Skeletal muscle satellite cell (primary cell): ENCODE measurements around the gene CLASP1.

Experiments
- H3K27me3 ChIP-seq: 2 replicates; pipeline ENCODE4 v1.7.0; 2013; ENCODE audit warnings: low read length; ENCODE audit not compliant: control insufficient read depth, insufficient read depth
- H3K36me3 ChIP-seq: 2 replicates; pipeline ENCODE4 v1.7.0; 2013; ENCODE audit warnings: mild to moderate bottlenecking, control low read depth, low read length; ENCODE audit not compliant: insufficient read depth
- H3K4me1 ChIP-seq: 2 replicates; pipeline ENCODE4 v1.7.0; 2013; ENCODE audit warnings: low read length; ENCODE audit not compliant: control insufficient read depth, insufficient read depth
- H3K4me2 ChIP-seq: 2 replicates; pipeline ENCODE4 v1.7.0; 2013; ENCODE audit warnings: mild to moderate bottlenecking, low read length
- H3K4me3 ChIP-seq: 2 replicates; pipeline ENCODE4 v1.7.0; 2013; ENCODE audit warnings: low read length
- H3K9ac ChIP-seq: 2 replicates; pipeline ENCODE4 v1.7.0; 2013; ENCODE audit warnings: mild to moderate bottlenecking, low read depth, low read length, moderate library complexity
- H3K9me3 ChIP-seq: replicated peaks from 2 replicates; pipeline ENCODE4 v1.7.0; 2013; ENCODE audit warnings: mild to moderate bottlenecking, control low read depth, low read length

CLASP1 gene

DNA sequence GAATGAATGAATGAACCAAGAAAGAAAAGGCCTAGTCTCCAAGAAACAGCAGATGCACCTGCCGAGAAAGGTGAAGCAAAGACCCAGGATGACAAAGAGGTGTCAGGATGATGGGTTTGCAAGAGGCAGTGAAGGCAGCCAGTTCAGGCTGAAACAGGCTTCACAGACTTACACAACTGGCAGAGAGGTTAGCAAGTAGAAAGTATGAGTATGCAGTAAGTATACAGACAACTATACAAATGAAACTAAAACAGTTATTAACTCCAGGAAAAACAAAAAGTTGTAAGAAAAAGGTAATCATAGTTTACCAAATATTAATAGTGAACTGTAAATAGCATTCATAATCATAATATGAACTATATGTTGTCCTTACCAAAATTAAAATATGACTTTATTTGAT is 138.4 kb downstream of the CLASP1 start:
- Histone ChIP-seq H3K9ac (no peak overlapping the region), H3K9me3 (no peaks in the 10 kb centered on the region), H3K4me3 (no peak overlapping the region), H3K27me3 (no peaks in the 10 kb centered on the region), H3K36me3 (peaks cover 34% of the 10 kb centered on the region), H3K4me2 (no peak overlapping the region), H3K4me1 (peaks cover 12% of the 10 kb centered on the region)

DNA sequence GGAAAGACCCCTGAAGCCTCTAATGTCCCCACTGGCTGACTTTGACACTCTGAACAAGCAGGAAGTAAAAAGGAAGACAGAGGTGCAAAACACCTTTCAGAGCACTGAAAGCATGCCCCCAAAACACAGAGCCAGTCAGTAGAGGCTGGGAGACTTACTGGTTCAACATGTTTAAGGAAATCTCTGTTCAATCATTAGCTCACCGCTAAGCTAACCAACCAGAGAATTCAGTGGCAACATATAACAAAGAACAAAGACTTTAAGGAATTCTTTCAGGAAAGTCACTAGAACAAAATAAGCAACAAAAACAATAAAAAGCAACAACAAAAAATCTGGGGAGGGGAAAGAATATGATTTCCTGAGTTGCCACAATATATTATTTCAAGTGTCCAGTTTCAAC is 142.6 kb downstream of the CLASP1 start:
- Histone ChIP-seq H3K9ac (no peak overlapping the region), H3K9me3 (no peaks in the 10 kb centered on the region), H3K4me3 (no peak overlapping the region), H3K36me3 (peaks cover 2% of the 10 kb centered on the region), H3K4me1 (peaks cover 52% of the 10 kb centered on the region), H3K4me2 (no peak overlapping the region), H3K27me3 (no peaks in the 10 kb centered on the region)

DNA sequence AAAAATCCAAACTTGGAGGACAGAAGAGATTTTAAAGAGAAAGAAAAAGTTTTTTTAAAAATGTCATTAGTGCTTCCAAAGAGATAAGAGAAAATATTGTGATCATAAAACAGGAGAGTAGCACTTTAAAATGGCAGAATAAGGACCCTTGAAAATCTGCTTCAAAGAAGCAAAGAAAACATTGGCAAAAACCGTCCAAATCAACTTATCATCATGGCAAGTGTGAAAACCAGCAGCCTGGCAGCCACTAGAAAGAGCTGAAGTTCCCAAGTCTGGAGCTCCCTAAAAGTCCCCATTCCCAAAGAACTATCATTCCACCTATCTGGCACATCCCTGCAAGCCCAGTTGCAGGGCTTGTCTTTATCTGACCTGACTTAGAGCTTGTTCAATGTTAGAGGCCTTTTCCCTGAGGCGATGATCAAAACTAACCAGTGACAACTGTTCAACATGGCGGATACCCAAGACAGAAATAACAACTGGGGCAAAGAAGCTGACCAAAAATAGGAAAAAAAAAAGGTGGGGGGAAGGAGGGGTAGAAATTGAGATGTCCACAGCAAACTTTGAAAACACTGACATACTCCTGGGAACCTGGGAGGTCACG is 143.2 kb downstream of the CLASP1 start:
- H3K4me1 ChIP-seq, result peaks cover 57% of the 10 kb centered on the region
- no peak overlapping the region for H3K4me2 ChIP-seq
- no peak overlapping the region for H3K9ac ChIP-seq
- no peaks in the 10 kb centered on the region for H3K9me3 ChIP-seq
- H3K4me3 ChIP-seq, result no peak overlapping the region
- H3K27me3 ChIP-seq, result no peaks in the 10 kb centered on the region
- peaks cover 2% of the 10 kb centered on the region for H3K36me3 ChIP-seq

DNA sequence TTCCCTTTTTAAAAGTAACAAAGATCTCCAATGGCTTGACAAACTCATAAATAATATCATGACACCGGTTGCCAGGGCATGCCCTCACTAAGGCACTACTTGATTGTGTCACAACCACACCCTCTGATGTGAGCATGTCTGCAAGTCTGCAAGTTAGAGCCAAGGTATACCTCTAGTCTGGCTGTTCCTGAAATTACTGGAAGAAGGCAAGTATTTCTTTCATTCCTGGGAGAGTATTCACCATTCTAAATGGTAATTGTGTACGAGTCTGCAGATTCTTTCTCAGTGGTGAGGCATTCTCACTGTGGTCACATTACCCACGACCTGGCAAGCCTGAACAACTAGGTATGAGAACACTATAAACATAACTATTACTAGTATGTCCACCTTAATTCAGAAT is 144.3 kb downstream of the CLASP1 start:
- Histone ChIP-seq H3K4me2 (peak overlapping the region; percentile 50), H3K4me1 (peaks cover 68% of the 10 kb centered on the region), H3K4me3 (no peak overlapping the region), H3K36me3 (peaks cover 2% of the 10 kb centered on the region), H3K9me3 (no peaks in the 10 kb centered on the region), H3K9ac (peak overlapping the region; percentile 63), H3K27me3 (no peaks in the 10 kb centered on the region)

DNA sequence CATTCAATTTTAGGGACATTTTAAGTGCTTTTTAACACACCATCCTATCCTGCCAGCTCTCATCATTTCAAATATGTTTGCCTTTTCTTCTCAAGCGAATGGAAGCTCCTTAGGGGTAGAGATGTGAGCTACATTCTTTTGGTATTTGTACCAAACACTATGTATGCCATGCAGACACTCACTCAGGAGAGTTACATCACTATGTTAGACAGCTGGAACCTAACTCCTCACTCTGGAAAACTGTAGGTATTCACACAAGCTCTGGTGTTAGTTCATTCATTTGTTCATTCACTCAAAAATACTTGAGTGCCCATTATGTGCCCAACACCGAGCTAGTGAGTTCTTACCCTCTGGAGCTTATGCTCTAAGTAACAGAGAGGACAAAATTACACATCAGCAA is 144.9 kb downstream of the CLASP1 start:
- H3K4me2 ChIP-seq, result peak overlapping the region; percentile 50
- H3K36me3 ChIP-seq, result peaks cover 2% of the 10 kb centered on the region
- H3K9me3 ChIP-seq, result no peaks in the 10 kb centered on the region
- peak overlapping the region; percentile 13 for H3K4me3 ChIP-seq
- H3K9ac ChIP-seq, result peak overlapping the region; percentile 63
- peaks cover 70% of the 10 kb centered on the region for H3K4me1 ChIP-seq
- no peaks in the 10 kb centered on the region for H3K27me3 ChIP-seq

DNA sequence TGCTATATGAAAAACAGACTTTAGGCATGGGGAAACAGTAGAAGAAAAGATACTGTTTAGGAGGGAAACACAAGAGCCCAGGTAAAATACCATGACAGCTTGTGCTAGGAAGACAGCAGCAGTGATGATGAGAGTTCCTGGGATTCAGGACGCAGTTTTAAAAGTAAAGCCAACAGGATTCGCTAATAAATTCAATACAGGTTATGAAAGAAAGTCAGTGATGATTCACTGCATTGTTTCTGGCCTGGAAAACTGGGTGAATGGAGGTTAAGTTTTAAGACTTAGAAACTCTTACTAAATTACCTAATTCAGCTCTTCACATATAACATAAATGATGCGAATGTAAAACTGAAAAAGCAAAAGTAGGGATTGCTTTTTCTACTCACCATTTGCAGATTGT is 146.5 kb downstream of the CLASP1 start:
- Histone ChIP-seq H3K9me3 (no peaks in the 10 kb centered on the region), H3K36me3 (peaks cover 2% of the 10 kb centered on the region), H3K27me3 (no peaks in the 10 kb centered on the region), H3K4me1 (peaks cover 70% of the 10 kb centered on the region), H3K9ac (peak overlapping the region; percentile 84), H3K4me2 (peak overlapping the region; percentile 60), H3K4me3 (peak overlapping the region; percentile 35)

DNA sequence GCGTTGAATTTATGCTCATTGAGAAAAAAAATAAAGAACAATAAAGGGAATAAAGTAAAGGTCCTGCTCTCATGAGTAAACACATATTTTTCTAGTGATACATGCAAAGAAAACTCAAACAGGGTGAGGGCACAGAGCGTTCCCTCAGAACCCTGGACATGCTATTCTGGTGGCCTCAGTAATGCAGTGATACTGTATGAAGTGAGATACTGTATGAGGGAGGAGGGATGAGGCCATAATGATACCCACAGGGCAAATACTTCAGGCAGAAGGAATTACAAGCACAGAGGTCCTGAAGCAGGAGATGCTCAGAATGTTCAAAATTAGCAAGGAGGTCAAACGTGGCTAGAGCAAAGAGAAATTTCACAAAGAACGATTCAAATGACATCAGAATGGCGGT is 147.0 kb downstream of the CLASP1 start:
- Histone ChIP-seq H3K36me3 (peaks cover 2% of the 10 kb centered on the region), H3K4me2 (peak overlapping the region; percentile 60), H3K4me1 (peaks cover 69% of the 10 kb centered on the region), H3K9me3 (no peaks in the 10 kb centered on the region), H3K4me3 (peak overlapping the region; percentile 35), H3K9ac (peak overlapping the region; percentile 85), H3K27me3 (no peaks in the 10 kb centered on the region)

DNA sequence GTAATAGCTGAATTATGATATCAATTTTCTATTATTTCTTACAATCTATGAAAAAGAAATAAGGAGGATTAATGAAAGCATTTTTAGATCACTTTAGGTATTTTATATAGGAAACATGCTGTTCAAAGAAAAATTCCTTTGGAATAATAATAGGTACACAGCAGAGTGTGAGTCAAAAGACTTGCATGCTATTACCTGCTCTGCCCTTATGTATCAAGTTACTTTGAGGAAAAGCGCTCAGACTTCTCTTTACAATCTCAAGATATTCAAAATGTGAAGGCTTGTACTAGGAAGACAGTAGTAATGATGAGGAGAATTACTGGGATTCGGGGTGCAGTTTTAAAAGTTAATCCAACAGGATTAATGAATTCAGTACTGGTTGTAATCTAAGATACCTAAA is 147.7 kb downstream of the CLASP1 start:
- Histone ChIP-seq H3K9me3 (no peaks in the 10 kb centered on the region), H3K4me1 (peaks cover 65% of the 10 kb centered on the region), H3K4me3 (peak overlapping the region; percentile 25), H3K4me2 (peak overlapping the region; percentile 60), H3K9ac (peak overlapping the region; percentile 85), H3K27me3 (no peaks in the 10 kb centered on the region), H3K36me3 (peaks cover 3% of the 10 kb centered on the region)

DNA sequence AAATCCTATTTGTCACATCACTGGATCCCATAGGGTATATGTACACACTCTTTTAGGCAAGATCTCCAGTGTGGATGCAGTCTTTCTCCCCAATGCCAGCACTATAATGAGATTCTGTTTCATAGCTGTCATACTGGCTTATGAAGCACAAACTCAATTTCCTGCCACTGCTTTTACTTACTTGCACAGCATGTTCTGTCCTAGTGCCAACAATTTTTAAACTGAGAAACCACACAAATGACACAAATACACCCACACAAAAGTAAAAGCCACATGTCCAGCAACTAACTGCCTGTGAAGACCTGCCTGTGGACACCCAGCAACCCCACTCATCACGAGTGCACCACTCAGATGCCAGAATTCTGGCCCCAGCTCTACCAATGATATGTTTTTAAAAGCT is 148.2 kb downstream of the CLASP1 start:
- H3K27me3 ChIP-seq, result no peaks in the 10 kb centered on the region
- H3K4me1 ChIP-seq, result peaks cover 60% of the 10 kb centered on the region
- H3K36me3 ChIP-seq, result peaks cover 8% of the 10 kb centered on the region
- H3K9me3 ChIP-seq, result no peaks in the 10 kb centered on the region
- H3K4me3 ChIP-seq, result peak overlapping the region; percentile 38
- peak overlapping the region; percentile 85 for H3K9ac ChIP-seq
- peak overlapping the region; percentile 60 for H3K4me2 ChIP-seq

DNA sequence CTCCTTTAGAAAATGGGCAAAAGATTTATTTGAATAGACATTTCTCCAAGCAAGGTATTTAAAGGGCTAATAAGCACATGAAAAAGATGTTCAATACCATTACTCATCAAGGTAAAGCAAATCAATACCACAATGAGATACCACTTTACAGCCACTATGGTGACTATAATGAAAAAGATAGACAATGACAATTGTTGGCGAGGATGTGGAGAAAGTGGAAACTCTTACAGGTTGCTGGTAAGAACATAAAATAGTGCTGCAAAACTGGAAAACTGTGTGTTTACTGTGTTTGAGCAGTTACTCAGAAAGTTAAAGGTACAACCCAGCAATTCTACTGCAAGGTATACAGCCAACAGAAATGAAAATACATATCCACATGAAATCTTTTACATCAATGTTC is 150.5 kb downstream of the CLASP1 start:
- H3K4me2 ChIP-seq, result no peak overlapping the region
- H3K9ac ChIP-seq, result no peak overlapping the region
- H3K27me3 ChIP-seq, result no peaks in the 10 kb centered on the region
- H3K36me3 ChIP-seq, result peaks cover 16% of the 10 kb centered on the region
- no peaks in the 10 kb centered on the region for H3K9me3 ChIP-seq
- peaks cover 39% of the 10 kb centered on the region for H3K4me1 ChIP-seq
- H3K4me3 ChIP-seq, result no peak overlapping the region

DNA sequence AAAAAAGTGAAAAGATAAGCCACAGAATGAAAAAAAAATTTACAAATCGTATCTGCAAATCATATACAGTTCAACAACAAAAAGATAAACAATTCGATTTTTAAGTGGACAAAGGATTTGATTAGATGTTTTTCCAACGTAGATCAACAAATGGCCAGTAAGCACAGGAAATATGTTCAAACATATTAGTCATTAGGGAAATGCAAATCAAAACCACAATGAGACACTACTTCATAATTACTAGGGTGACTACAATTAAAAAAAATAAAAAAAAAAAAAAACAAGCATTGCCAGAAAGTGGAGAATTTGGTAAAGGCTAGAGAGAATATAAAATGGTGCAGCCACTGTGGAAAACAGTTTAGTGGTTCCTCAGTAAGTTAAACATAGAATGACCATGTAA is 156.9 kb downstream of the CLASP1 start:
- Histone ChIP-seq H3K4me3 (no peak overlapping the region), H3K36me3 (peaks cover 16% of the 10 kb centered on the region), H3K9ac (no peak overlapping the region), H3K9me3 (no peaks in the 10 kb centered on the region), H3K4me2 (no peak overlapping the region), H3K27me3 (no peaks in the 10 kb centered on the region), H3K4me1 (peaks cover 39% of the 10 kb centered on the region)

DNA sequence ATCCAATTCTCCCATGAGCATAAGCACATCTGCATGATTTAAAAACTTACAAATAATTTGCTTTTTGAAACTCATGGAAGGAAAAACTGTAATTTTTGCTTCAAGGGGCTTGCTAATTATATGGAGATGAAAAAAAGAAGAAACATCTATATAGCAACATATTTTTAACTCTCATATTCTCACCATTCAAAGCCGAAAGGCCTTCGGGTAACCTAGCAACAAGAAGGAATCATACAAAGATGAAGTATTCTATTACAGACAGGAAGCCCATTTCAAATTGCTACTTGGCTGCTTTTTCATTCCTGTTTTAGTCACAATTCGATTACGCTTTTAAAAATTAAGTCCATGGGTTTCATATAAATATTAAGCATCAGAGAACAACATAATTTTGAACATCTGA is 157.7 kb downstream of the CLASP1 start:
- peaks cover 13% of the 10 kb centered on the region for H3K36me3 ChIP-seq
- no peaks in the 10 kb centered on the region for H3K27me3 ChIP-seq
- H3K9me3 ChIP-seq, result no peaks in the 10 kb centered on the region
- peaks cover 39% of the 10 kb centered on the region for H3K4me1 ChIP-seq
- H3K4me3 ChIP-seq, result no peak overlapping the region
- H3K9ac ChIP-seq, result peak overlapping the region; percentile 58
- peak overlapping the region; percentile 31 for H3K4me2 ChIP-seq
